ENCODE data around the gene KHNYN. TPM values are rescaled to one million over a fixed set of nuclear protein-coding genes. Genes with fewer than 3 reads are reported as not detected.
A peak's percentile ranks its signal among the peaks of the same experiment; 100 is the strongest.

KHNYN gene
- total RNA-seq, 4 donors from 2014 or later, result 66.0 to 147 (median 90.6) TPM

- intact Hi-C loops (cut with DNase I; ENCODE audit: low total_unique reads), result loop anchor here (5.0 kb wide), 1 partner anchor 62 kb away; the partner anchor contains the start of gene NFATC4
- 83 to 91% methylated on average over 12 to 18 of the region's 18 CpGs for WGBS, 2 donors
- TF ChIP-seq POLR2A (IDR thresholded peaks at IDR 0.05), result no peak
- no peak for TF ChIP-seq CTCF (IDR thresholded peaks at IDR 0.05)
- DNase-seq (ENCODE audit: low spot score in 2 of 2), result peak in 1 of 2 donors; percentile 16
- H3K4me3 ChIP-seq (ENCODE audit: low read depth, poor library complexity, severe bottlenecking), result no peak overlapping the region
Measured at GRCh38 chr14:24428628-24429394, 943 bp upstream of the KHNYN start.

GRCh38 chr14:24430143-24430681 is 458 bp downstream of the KHNYN start:
- TF ChIP-seq CTCF (IDR thresholded peaks at IDR 0.05) (no peak), POLR2A (IDR thresholded peaks at IDR 0.05) (no peak)
- peak overlapping the region; percentile 66 for H3K4me3 ChIP-seq (ENCODE audit: low read depth, poor library complexity, severe bottlenecking)
- intact Hi-C loops (cut with DNase I; ENCODE audit: low total_unique reads), result loop anchor here (2.0 kb wide), 1 partner anchor 97 kb away; no protein-coding TSS in a partner anchor
- WGBS, 2 donors, result 0 to 2% methylated on average over 8 to 10 of the region's 28 CpGs
- peak; percentile 69 to 95 for DNase-seq (ENCODE audit: low spot score in 2 of 2)

GRCh38 chr14:24430682-24431568 is 1.2 kb downstream of the KHNYN start:
- intact Hi-C loops (cut with DNase I; ENCODE audit: low total_unique reads), result loop anchor here (2.0 kb wide), 1 partner anchor 98 kb away; no protein-coding TSS in a partner anchor
- peak in 1 of 2 donors; percentile 53 for DNase-seq (ENCODE audit: low spot score in 2 of 2)
- WGBS, 2 donors, result 4 to 13% methylated on average over 18 to 19 of the region's 19 CpGs
- peak overlapping the region; percentile 66 for H3K4me3 ChIP-seq (ENCODE audit: low read depth, poor library complexity, severe bottlenecking)
- TF ChIP-seq CTCF (IDR thresholded peaks at IDR 0.05) (no peak), POLR2A (IDR thresholded peaks at IDR 0.05) (no peak)

- 18 to 21% methylated on average over 14 of the region's 15 CpGs for WGBS, 2 donors
- intact Hi-C loops (cut with DNase I; ENCODE audit: low total_unique reads), result loop anchor here (2.0 kb wide), 1 partner anchor 99 kb away; no protein-coding TSS in a partner anchor
- no peak for TF ChIP-seq POLR2A (IDR thresholded peaks at IDR 0.05)
- TF ChIP-seq CTCF (IDR thresholded peaks at IDR 0.05), result peak in 1 of 3 donors; percentile 96
- peak; percentile 83 to 96 for DNase-seq (ENCODE audit: low spot score in 2 of 2)
- no peak overlapping the region for H3K4me3 ChIP-seq (ENCODE audit: low read depth, poor library complexity, severe bottlenecking)
Measured at GRCh38 chr14:24431569-24432258, 2.0 kb downstream of the KHNYN start.

Measured in lower leg skin (tissue), 4 donors.